ENCODE results near the gene OXNAD1. TPM values are rescaled to one million over a fixed set of nuclear protein-coding genes. Genes with fewer than 3 reads are reported as not detected.

Gene OXNAD1
- total and polyA plus RNA-seq, 2 experiments from 2014 or later = 14.4 to 21.1 TPM

- no peak for DNase-seq (ENCODE audit: low spot score)
- TF ChIP-seq EZH2phosphoT487 (IDR thresholded peaks at IDR 0.05; ENCODE audit: low read depth, severe bottlenecking, unreplicated experiment) = no peak
- Histone ChIP-seq H4K20me1 (ENCODE audit: insufficient read depth, poor library complexity, severe bottlenecking) (no peaks in the 10 kb centered on the region), H3K79me2 (no peaks in the 10 kb centered on the region), H2AFZ (no peak overlapping the region), H3K36me3 (replicated peaks; ENCODE audit: insufficient read depth, low read depth) (no peaks in the 10 kb centered on the region), H3K4me2 (no peak overlapping the region), H3K27ac (no peak overlapping the region), H3K27me3 (no peaks in the 10 kb centered on the region), H3K4me3 (no peak overlapping the region), H3K4me1 (ENCODE audit: insufficient read depth) (peaks cover 4% of the 10 kb centered on the region), H3K9me2 (replicated peaks; ENCODE audit: insufficient read depth) (no peaks in the 10 kb centered on the region), H3K9me3 (ENCODE audit: low read depth) (no peaks in the 10 kb centered on the region)
- WGBS (ENCODE audit: low lambda C conversion rate, missing lambda C conversion rate) = 61% methylated on average over 3 of the region's 3 CpGs
Observed at GRCh38 chr3:16221990-16222389, 43.0 kb upstream of the OXNAD1 start.

GRCh38 chr3:16222547-16222946, 42.5 kb upstream of the OXNAD1 start:
- Histone ChIP-seq H3K4me1 (ENCODE audit: insufficient read depth) (peaks cover under 1% of the 10 kb centered on the region), H3K9me2 (replicated peaks; ENCODE audit: insufficient read depth) (no peaks in the 10 kb centered on the region), H3K4me2 (no peak overlapping the region), H3K9me3 (ENCODE audit: low read depth) (no peaks in the 10 kb centered on the region), H4K20me1 (ENCODE audit: insufficient read depth, poor library complexity, severe bottlenecking) (no peaks in the 10 kb centered on the region), H3K4me3 (no peak overlapping the region), H3K36me3 (replicated peaks; ENCODE audit: insufficient read depth, low read depth) (no peaks in the 10 kb centered on the region), H3K27ac (no peak overlapping the region), H2AFZ (no peak overlapping the region), H3K79me2 (no peaks in the 10 kb centered on the region), H3K27me3 (no peaks in the 10 kb centered on the region)
- no peak for DNase-seq (ENCODE audit: low spot score)
- no peak for TF ChIP-seq EZH2 (IDR thresholded peaks at IDR 0.05; ENCODE audit: borderline replicate concordance)
- 100% methylated on average over 2 of the region's 2 CpGs for WGBS (ENCODE audit: low lambda C conversion rate, missing lambda C conversion rate)

- no peak overlapping the region for H3K4me3 ChIP-seq
Observed at GRCh38 chr3:16224325-16224724, 40.7 kb upstream of the OXNAD1 start.

GRCh38 chr3:16227566-16227965, 37.4 kb upstream of the OXNAD1 start:
- no peak overlapping the region for H3K4me3 ChIP-seq
- no peak overlapping the region for H2AFZ ChIP-seq
- 56% methylated on average over 1 of the region's 1 CpG for WGBS (ENCODE audit: low lambda C conversion rate, missing lambda C conversion rate)

More at GRCh38 chr3:16224325-16224724, 40.7 kb upstream of the OXNAD1 start:
- no peaks in the 10 kb centered on the region for H3K79me2 ChIP-seq
- no peak for DNase-seq (ENCODE audit: low spot score)
- no peaks in the 10 kb centered on the region for H3K36me3 ChIP-seq (replicated peaks; ENCODE audit: insufficient read depth, low read depth)
- H2AFZ ChIP-seq = no peak overlapping the region
- no peak overlapping the region for H3K27ac ChIP-seq
- no peaks in the 10 kb centered on the region for H3K27me3 ChIP-seq
- H3K4me1 ChIP-seq (ENCODE audit: insufficient read depth) = no peaks in the 10 kb centered on the region
- no peak overlapping the region for H3K4me2 ChIP-seq
- 100% methylated on average over 2 of the region's 2 CpGs for WGBS (ENCODE audit: low lambda C conversion rate, missing lambda C conversion rate)
- H3K9me2 ChIP-seq (replicated peaks; ENCODE audit: insufficient read depth) = no peaks in the 10 kb centered on the region
- TF ChIP-seq EZH2 (IDR thresholded peaks at IDR 0.05; ENCODE audit: borderline replicate concordance) (no peak), EZH2phosphoT487 (IDR thresholded peaks at IDR 0.05; ENCODE audit: low read depth, severe bottlenecking, unreplicated experiment) (no peak), CTCF (IDR thresholded peaks at IDR 0.05; ENCODE audit: poor library complexity) (no peak)
- no peaks in the 10 kb centered on the region for H3K9me3 ChIP-seq (ENCODE audit: low read depth)
- no peaks in the 10 kb centered on the region for H4K20me1 ChIP-seq (ENCODE audit: insufficient read depth, poor library complexity, severe bottlenecking)

More at GRCh38 chr3:16227566-16227965, 37.4 kb upstream of the OXNAD1 start:
- no peak for DNase-seq (ENCODE audit: low spot score)
- H4K20me1 ChIP-seq (ENCODE audit: insufficient read depth, poor library complexity, severe bottlenecking) = no peaks in the 10 kb centered on the region
- no peaks in the 10 kb centered on the region for H3K9me3 ChIP-seq (ENCODE audit: low read depth)
- H3K4me1 ChIP-seq (ENCODE audit: insufficient read depth) = no peaks in the 10 kb centered on the region
- H3K27ac ChIP-seq = no peak overlapping the region
- H3K36me3 ChIP-seq (replicated peaks; ENCODE audit: insufficient read depth, low read depth) = no peaks in the 10 kb centered on the region
- no peak overlapping the region for H3K4me2 ChIP-seq
- TF ChIP-seq EZH2phosphoT487 (IDR thresholded peaks at IDR 0.05; ENCODE audit: low read depth, severe bottlenecking, unreplicated experiment) (no peak), EZH2 (IDR thresholded peaks at IDR 0.05; ENCODE audit: borderline replicate concordance) (no peak), CTCF (IDR thresholded peaks at IDR 0.05; ENCODE audit: poor library complexity) (no peak)
- no peaks in the 10 kb centered on the region for H3K27me3 ChIP-seq
- no peaks in the 10 kb centered on the region for H3K9me2 ChIP-seq (replicated peaks; ENCODE audit: insufficient read depth)
- H3K79me2 ChIP-seq = no peaks in the 10 kb centered on the region
